ENCODE data around the gene TMEM266. TPM values are rescaled to one million over a fixed set of nuclear protein-coding genes. Genes with fewer than 3 reads are reported as not detected.
A peak's percentile ranks its signal among the peaks of the same experiment; 100 is the strongest.

TMEM266 gene
- total RNA-seq, 1 experiment from 2014 or later = 0.21 TPM

DNA sequence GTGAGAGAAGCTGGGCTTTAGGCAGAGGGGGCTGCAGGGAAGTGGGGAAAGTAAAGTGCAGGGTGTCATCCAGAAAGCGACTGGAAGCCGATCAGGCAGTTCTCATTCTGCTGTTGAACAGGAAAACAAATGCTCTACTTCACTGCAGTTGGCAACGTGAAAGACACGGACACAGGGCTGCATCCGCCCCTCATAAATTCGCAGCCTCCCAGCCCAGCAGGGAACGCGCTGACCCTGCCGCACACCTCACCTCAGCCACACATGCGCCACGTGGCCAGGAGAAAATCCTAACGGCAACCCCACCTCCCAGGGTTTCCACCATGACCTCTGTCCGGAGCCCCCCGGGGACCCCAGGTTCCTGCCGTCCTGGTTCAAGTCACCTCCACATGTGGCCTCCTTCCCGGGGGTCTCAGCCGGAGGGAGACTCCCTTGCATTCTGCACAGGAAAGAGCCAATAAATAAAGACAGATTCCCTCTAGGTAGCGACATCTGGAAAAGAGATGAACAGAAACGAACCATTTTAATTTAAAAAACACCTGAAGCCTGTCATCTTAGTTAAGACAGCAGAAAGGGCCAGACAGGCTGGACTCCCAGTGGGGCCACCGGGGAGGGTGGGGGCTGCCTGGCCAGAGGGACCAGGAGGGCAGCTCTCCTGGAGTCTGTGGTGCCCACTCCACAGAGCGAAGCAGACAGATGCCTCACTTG lies 118.7 kb downstream of the TMEM266 start:
- Histone ChIP-seq H3K27ac (no peak overlapping the region), H3K27me3 (replicated peaks) (no peaks in the 10 kb centered on the region), H3K36me3 (no peaks in the 10 kb centered on the region), H3K4me1 (replicated peaks) (no peaks in the 10 kb centered on the region), H3K9me3 (replicated peaks) (no peaks in the 10 kb centered on the region), H3K4me3 (no peak overlapping the region)
- no peak for DNase-seq (ENCODE audit: low read depth in 1 of 2, low spot score in 2 of 2)

DNA sequence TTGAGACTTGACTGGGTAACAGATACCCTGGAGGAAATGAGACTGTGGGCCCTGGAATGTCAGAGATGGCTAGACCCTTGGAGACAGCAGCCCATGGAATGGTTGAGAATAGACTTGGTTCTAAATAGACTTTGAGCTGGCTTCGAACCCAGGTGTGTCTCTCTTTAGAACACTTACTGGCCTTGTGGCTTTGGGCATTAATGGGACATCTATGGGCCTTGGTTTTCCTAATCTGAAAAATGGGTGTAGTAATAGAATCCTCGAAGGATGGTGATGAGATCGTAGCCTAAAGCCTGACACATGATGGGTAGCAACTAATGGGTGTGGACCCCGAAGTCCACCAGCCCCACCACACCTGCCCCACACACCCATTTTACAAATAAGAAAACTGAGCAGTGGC lies 119.2 kb downstream of the TMEM266 start:
- Histone ChIP-seq H3K27ac (no peak overlapping the region), H3K4me1 (replicated peaks) (no peaks in the 10 kb centered on the region), H3K36me3 (no peaks in the 10 kb centered on the region), H3K4me3 (no peak overlapping the region), H3K27me3 (replicated peaks) (no peaks in the 10 kb centered on the region), H3K9me3 (replicated peaks) (no peaks in the 10 kb centered on the region)
- DNase-seq (ENCODE audit: low read depth in 1 of 2, low spot score in 2 of 2) = no peak

DNA sequence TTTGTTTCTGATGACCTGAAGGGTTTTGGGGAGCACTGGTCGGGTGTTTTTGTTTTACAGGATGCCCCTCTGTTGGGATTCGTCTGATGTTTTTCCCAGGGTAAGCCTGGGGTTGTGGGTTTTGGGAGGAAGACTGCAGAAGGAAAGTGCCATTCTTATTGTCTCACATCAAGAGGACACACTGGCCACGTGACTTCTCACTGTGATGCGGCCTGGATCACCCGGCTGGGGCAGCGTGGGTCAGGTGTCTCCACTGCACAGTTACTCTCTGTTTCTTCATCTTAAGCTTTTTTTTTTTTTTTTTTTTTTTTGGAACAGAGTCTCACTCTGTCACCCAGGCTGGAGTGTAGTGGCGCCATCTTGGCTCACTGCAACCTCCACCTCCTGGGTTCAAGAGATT lies 120.5 kb downstream of the TMEM266 start:
- Histone ChIP-seq H3K36me3 (no peaks in the 10 kb centered on the region), H3K27ac (no peak overlapping the region), H3K4me1 (replicated peaks) (no peaks in the 10 kb centered on the region), H3K9me3 (replicated peaks) (no peaks in the 10 kb centered on the region), H3K27me3 (replicated peaks) (no peaks in the 10 kb centered on the region), H3K4me3 (no peak overlapping the region)
- no peak for DNase-seq (ENCODE audit: low read depth in 1 of 2, low spot score in 2 of 2)

DNA sequence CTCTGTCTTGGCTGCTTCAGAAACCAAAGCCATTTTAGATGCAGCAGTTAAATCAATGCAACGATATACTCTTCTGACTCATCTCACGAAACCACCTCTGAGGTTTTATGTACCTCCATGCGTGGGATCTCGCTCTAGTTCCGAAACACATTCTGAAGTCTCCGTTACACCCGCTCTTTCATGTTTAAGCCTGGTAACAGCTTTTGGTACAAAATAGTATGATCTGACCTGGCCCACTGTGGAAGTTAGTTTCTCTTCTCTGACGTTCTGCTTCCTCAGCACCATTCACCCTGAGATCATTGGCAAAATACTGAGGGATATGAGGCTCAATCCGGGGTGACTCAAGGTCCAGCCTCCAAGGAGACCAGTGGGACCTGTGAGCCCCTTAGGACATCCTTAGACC lies 121.9 kb downstream of the TMEM266 start:
- Histone ChIP-seq H3K36me3 (no peaks in the 10 kb centered on the region), H3K4me1 (replicated peaks) (peaks cover 7% of the 10 kb centered on the region), H3K27ac (no peak overlapping the region), H3K27me3 (replicated peaks) (no peaks in the 10 kb centered on the region), H3K9me3 (replicated peaks) (no peaks in the 10 kb centered on the region), H3K4me3 (no peak overlapping the region)
- DNase-seq (ENCODE audit: low read depth in 1 of 2, low spot score in 2 of 2) = no peak

DNA sequence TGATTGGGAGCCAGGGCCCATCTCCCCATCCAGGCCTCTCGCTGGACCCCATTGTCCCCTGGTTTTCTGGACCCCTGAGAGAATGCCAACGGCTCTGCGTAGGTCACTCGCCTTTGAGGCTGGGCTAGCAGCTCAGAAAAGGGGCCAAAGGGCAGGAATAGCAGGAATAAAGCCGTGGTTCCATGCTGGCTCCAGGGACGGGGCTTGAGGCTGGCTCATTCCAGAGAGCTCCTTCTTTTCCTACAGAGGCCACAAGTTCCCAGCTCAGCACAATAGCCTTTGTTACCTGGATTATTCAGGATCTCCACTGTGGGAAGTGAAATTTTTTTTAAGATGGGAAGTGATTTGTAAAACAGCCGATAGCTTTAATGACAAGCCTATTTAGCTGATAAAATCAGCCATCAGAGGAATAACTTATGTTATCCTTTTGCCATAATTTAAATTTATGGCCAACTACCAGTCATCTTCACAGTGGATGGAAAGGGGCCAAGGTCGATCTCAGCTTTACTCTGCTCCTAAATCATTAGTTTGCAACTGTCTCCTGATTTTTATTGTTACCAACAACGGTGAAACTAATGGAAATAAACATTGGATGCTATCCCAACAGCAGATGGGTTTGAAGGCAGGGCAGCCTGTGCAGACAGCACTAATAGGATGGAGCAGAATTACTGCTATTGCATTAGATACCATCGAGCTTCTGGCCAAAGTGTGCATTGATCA lies 124.3 kb downstream of the TMEM266 start:
- DNase-seq (ENCODE audit: low read depth in 1 of 2, low spot score in 2 of 2) = no peak

DNA sequence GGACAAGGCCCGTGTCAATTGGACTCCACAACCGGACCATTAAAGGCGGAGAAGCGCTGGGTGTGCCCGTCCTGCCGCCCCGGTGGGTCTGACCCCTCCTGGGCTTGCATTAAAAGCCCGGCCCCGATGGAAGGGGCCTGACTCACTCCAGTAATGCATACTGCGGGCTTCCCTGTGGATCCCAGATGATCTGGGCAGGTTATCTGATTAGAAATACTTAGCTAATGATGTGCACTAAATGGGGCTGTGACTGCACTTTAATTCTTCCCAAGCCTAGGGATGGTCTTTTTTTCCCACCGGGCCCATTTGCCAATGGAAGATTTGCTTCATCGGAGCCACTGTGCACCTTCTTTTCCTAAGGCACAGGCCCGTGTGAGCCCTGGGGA lies 124.9 kb downstream of the TMEM266 start:
- no peaks in the 10 kb centered on the region for H3K36me3 ChIP-seq

More for the DNA sequence above, 124.3 kb downstream of the TMEM266 start:
- no peak overlapping the region for H3K27ac ChIP-seq
- H3K4me3 ChIP-seq = no peak overlapping the region
- H3K9me3 ChIP-seq (replicated peaks) = no peaks in the 10 kb centered on the region
- H3K27me3 ChIP-seq (replicated peaks) = no peaks in the 10 kb centered on the region
- H3K36me3 ChIP-seq = no peaks in the 10 kb centered on the region
- H3K4me1 ChIP-seq (replicated peaks) = peaks cover 7% of the 10 kb centered on the region

DNA sequence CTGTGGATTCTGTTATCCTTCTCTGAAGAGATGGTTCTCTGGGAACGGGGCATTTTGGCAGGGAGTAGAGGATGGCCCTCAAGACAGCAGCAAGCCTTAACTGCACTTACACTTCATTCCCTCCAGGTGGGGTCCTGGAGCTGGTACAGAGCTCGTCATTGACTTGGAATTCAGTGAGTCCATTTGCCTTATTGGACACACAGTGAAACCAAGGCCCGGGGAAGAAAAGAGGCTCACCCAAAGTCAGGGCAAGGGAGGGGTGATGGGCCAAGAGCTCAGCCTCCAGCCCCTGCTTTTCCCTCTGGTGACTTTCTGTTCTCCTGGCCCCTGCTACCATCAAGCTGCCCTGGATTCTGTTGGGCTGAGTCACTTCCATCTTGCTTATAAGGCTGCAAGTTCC lies 125.9 kb downstream of the TMEM266 start:
- DNase-seq (ENCODE audit: low read depth in 1 of 2, low spot score in 2 of 2) = peak; percentile 49 to 59
- no peaks in the 10 kb centered on the region for H3K27me3 ChIP-seq (replicated peaks)
- no peak overlapping the region for H3K4me3 ChIP-seq
- no peaks in the 10 kb centered on the region for H3K9me3 ChIP-seq (replicated peaks)
- peaks cover 11% of the 10 kb centered on the region for H3K4me1 ChIP-seq (replicated peaks)
- 0 out of 2 replicates have a peak overlapping the region, but pooled peaks have one; percentile 37 for H3K27ac ChIP-seq
- no peaks in the 10 kb centered on the region for H3K36me3 ChIP-seq

More for the DNA sequence above, 124.9 kb downstream of the TMEM266 start:
- H3K27me3 ChIP-seq (replicated peaks) = no peaks in the 10 kb centered on the region
- peaks cover 7% of the 10 kb centered on the region for H3K4me1 ChIP-seq (replicated peaks)
- H3K4me3 ChIP-seq = no peak overlapping the region
- DNase-seq (ENCODE audit: low read depth in 1 of 2, low spot score in 2 of 2) = no peak
- H3K9me3 ChIP-seq (replicated peaks) = no peaks in the 10 kb centered on the region
- no peak overlapping the region for H3K27ac ChIP-seq

DNA sequence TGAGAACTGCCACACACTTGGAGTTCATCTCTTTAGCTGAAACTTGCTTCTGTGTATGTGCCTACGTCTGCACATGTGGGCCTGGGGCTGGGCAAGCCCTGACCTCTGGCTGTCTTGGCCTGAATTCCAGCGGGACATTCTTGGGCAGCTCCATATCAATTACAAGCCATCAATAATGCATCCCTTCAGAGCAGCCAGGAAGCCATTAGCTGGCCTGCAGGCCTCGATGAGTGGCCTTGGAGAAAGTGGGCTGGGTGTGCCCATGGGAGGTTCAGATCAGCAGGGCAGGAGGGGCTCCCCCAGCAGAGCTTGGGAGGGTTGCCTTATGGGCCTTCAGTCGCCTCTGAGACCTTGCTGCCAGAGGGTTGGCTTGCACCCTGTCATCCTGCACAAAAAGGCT lies 127.4 kb downstream of the TMEM266 start:
- Histone ChIP-seq H3K4me3 (no peak overlapping the region), H3K9me3 (replicated peaks) (no peaks in the 10 kb centered on the region), H3K27ac (no peak overlapping the region), H3K4me1 (replicated peaks) (peaks cover 17% of the 10 kb centered on the region), H3K36me3 (no peaks in the 10 kb centered on the region), H3K27me3 (replicated peaks) (no peaks in the 10 kb centered on the region)
- DNase-seq (ENCODE audit: low read depth in 1 of 2, low spot score in 2 of 2) = no peak

DNA sequence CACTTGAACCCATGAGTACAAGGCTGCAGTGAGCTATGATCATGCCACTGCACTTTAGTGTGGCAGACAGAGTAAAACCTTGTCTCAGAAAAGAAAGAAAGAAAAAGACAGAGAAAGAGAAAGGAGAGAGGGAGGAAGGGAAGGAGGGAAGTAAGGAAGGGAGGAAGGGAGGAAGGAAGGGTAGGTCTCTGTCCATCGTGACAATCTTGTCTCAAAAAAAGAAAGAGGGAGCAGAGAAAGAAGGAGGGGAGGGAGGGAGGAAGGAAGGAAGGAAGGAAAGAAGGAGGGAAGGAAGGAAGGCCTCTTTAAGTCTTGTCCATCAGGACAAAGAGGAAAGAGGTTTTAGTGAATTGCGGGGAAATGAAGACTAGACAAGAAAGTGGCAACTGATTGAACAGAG lies 129.3 kb downstream of the TMEM266 start:
- no peak for DNase-seq (ENCODE audit: low read depth in 1 of 2, low spot score in 2 of 2)
- peaks cover 17% of the 10 kb centered on the region for H3K4me1 ChIP-seq (replicated peaks)
- no peak overlapping the region for H3K27ac ChIP-seq
- H3K9me3 ChIP-seq (replicated peaks) = no peaks in the 10 kb centered on the region
- H3K4me3 ChIP-seq = no peak overlapping the region
- no peaks in the 10 kb centered on the region for H3K36me3 ChIP-seq
- no peaks in the 10 kb centered on the region for H3K27me3 ChIP-seq (replicated peaks)

DNA sequence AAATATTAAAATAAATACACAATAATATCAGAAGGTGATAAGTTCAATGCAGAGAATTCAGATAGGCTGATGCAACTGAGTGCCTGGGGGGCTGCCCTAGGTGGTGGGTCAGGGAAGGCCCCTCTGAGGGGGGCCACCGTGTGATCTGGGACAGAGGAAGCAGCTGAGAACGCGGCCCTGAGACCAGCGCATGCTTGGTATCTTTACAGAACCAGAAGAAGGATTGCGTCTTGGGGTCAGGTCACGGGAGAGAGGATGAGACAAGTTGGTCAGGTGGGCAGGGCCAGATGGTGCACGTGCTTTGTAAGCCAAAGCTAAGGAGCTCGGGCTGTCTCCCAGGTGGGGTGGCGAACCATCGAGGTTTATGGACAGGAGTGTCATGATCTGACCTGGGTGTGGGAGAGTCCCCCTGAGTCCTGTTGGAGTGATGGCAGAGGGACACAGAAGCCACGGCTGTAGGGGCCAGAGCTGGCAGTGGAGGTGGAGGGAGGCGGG lies 130.3 kb downstream of the TMEM266 start:
- Histone ChIP-seq H3K27ac (no peak overlapping the region), H3K27me3 (replicated peaks) (no peaks in the 10 kb centered on the region), H3K9me3 (replicated peaks) (no peaks in the 10 kb centered on the region), H3K4me1 (replicated peaks) (peaks cover 17% of the 10 kb centered on the region), H3K36me3 (no peaks in the 10 kb centered on the region), H3K4me3 (no peak overlapping the region)
- DNase-seq (ENCODE audit: low read depth in 1 of 2, low spot score in 2 of 2) = no peak

DNA sequence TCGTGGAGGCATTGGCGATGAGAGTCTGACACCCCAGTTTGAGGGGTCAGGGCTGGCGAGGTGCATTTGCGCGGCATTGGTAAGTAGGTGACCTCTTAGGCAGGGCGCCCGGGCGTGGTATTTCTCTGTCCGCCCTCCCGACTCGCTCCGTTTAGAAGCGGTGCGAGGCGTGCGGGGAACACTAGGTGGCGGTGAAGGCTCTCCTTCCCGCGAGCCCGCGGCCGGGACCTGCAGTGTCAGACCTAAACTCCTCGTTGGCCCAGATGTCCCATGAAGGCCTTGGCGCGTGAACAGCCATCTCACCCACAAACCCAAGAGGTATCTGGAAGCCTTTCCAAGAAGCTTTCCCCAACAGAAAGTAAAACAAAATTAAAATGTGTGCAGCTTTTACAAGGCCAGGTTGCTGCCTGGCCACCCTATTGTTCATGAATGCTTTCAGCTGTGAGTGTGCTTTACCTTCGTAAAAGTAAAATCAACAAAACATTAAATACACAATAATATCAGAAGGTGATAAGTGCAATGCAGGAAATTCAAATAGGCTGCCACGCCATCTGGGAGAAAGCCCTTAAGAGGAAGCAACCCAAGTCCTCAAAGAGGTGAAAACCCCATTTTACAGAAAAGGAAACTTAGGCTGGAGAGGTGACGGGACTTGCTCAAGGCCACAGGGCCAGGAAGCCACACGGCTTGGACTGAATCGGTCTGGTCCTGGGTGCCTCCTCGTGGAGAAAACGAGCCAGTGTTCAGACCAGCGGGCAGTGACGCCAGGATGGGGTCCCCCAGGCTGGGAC lies 131.2 kb downstream of the TMEM266 start:
- Histone ChIP-seq H3K27ac (no peak overlapping the region), H3K36me3 (no peaks in the 10 kb centered on the region), H3K27me3 (replicated peaks) (no peaks in the 10 kb centered on the region), H3K4me1 (replicated peaks) (peaks cover 15% of the 10 kb centered on the region), H3K4me3 (no peak overlapping the region), H3K9me3 (replicated peaks) (no peaks in the 10 kb centered on the region)
- peak; percentile 67 to 79 for DNase-seq (ENCODE audit: low read depth in 1 of 2, low spot score in 2 of 2)

DNA sequence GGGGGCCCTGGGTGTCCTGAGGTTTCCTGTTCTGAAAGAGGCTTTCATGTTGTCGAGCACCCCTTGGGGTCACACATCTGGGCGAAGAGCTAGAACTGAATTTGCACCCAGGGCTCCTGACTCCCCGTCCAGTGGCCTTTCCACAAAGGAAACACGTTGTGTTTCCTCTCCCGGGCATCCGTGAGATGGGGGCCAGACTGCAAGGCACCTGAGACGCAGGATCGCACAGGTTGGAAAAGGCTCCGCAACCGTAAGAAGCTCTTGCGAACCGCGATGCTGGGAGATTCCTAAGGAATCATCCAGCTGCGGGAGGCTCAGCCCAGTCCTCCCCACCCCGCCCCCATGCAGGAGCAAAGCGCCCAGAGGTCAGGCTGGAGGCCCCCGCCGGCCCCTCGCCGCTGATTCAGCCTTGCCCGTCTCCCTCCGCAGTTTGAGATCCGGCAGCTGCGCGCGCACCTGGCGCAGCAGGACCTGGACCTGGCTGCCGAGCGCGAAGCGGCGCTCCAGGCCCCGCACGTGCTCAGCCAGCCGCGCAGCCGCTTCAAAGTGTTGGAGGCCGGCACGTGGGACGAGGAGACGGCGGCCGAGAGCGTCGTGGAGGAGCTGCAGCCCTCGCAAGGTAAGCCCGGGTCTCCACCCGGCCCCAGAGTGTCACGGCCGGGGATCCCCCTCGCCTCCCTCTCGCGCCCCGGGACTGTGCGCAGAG lies 131.9 kb downstream of the TMEM266 start:
- no peak overlapping the region for H3K27ac ChIP-seq
- no peak for DNase-seq (ENCODE audit: low read depth in 1 of 2, low spot score in 2 of 2)
- H3K4me1 ChIP-seq (replicated peaks) = peaks cover 20% of the 10 kb centered on the region
- no peak overlapping the region for H3K4me3 ChIP-seq
- H3K27me3 ChIP-seq (replicated peaks) = no peaks in the 10 kb centered on the region
- no peaks in the 10 kb centered on the region for H3K9me3 ChIP-seq (replicated peaks)
- no peaks in the 10 kb centered on the region for H3K36me3 ChIP-seq

DNA sequence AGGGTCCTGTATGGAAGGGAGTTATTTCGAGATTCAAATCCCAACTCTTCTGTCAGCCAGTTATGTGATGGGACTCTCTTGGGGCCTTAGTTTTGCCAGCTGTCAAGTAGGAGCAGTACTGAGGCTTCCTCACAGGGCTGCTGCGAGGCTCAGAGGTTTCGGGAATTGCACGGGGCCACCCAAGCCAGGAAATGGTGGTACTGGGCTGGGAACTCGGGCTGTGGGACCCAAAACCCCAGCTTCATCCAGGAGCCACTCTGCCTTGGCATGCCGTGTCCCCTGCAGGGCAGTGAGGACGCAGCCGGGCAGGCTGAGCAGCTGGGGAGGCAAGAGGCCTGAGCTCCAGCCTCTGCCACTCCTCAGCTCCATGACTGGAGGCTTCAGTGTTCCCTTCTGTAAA lies 132.9 kb downstream of the TMEM266 start:
- H3K9me3 ChIP-seq (replicated peaks) = no peaks in the 10 kb centered on the region
- no peaks in the 10 kb centered on the region for H3K27me3 ChIP-seq (replicated peaks)
- no peak overlapping the region for H3K4me3 ChIP-seq
- DNase-seq (ENCODE audit: low read depth in 1 of 2, low spot score in 2 of 2) = no peak
- H3K36me3 ChIP-seq = no peaks in the 10 kb centered on the region
- no peak overlapping the region for H3K27ac ChIP-seq
- peaks cover 31% of the 10 kb centered on the region for H3K4me1 ChIP-seq (replicated peaks)
